ENCODE data around the gene FAM8A1. TPM values are rescaled to one million over a fixed set of nuclear protein-coding genes. Genes with fewer than 3 reads are reported as not detected.

FAM8A1 gene
- total and polyA plus RNA-seq, 8 donors: 24.7 to 46.9 (median 41.0) TPM

- Histone ChIP-seq H3K36me3 (peaks cover 0 to 17% of the 10 kb centered on the region in 2 donors), H3K4me3 (peak overlapping the region; percentile 62 to 84), H3K27ac (peak overlapping the region; percentile 93 to 99), H3K27me3 (no peaks in the 10 kb centered on the region), H3K9me3 (no peaks in the 10 kb centered on the region), H3K4me1 (peaks cover 0 to 34% of the 10 kb centered on the region in 2 donors)
- ATAC-seq (peak; percentile 63), DNase-seq (peak; percentile 35 to 92 (median 54))
- TF ChIP-seq CTCF (IDR thresholded peaks at IDR 0.05): no peak
- intact Hi-C loops (cut with DNase I): no loop called here
Observed at GRCh38 chr6:17600527-17601385, 654 bp downstream of the FAM8A1 start.

- ATAC-seq (peak; percentile 1), DNase-seq (no peak)
- intact Hi-C loops (cut with DNase I): no loop called here
Observed at GRCh38 chr6:17601386-17601703, 1.2 kb downstream of the FAM8A1 start.

GRCh38 chr6:17602888-17603287 lies 2.8 kb downstream of the FAM8A1 start:
- H3K27ac ChIP-seq: no peak overlapping the region
- peak overlapping the region in 1 of 2 donors; percentile 84 for H3K4me3 ChIP-seq
- DNase-seq (no peak), ATAC-seq (no peak)
- intact Hi-C loops (cut with DNase I): no loop called here
- peaks cover 0 to 34% of the 10 kb centered on the region in 2 donors for H3K4me1 ChIP-seq
- H3K9me3 ChIP-seq: no peaks in the 10 kb centered on the region
- peaks cover 0 to 30% of the 10 kb centered on the region in 2 donors for H3K36me3 ChIP-seq
- TF ChIP-seq CTCF (IDR thresholded peaks at IDR 0.05): no peak
- no peaks in the 10 kb centered on the region for H3K27me3 ChIP-seq

More at GRCh38 chr6:17601386-17601703, 1.2 kb downstream of the FAM8A1 start:
- Histone ChIP-seq H3K36me3 (peaks cover 0 to 21% of the 10 kb centered on the region in 2 donors), H3K27ac (peak overlapping the region; percentile 93 to 99), H3K9me3 (no peaks in the 10 kb centered on the region), H3K27me3 (no peaks in the 10 kb centered on the region), H3K4me3 (peak overlapping the region; percentile 62 to 84), H3K4me1 (peaks cover 0 to 34% of the 10 kb centered on the region in 2 donors)
- TF ChIP-seq CTCF (IDR thresholded peaks at IDR 0.05): no peak

DNA sequence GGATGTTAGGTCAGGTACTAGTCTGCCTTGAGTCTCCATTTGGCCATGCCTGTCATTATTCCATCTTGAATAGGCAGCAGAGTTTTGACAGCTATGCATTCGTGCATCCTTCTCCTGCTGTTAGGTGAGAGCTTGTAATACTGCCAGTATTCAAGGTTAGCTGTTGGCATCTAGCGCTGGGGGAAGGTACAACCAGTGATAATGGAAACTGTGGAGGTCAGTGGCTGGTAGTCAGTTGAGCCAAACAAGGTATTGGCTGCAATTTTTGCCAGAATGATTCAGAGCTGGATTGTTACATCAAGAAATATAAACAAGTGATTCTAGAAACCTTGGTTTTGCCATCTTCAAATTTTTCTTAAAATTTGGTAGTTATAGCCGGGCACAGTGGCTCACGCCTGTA lies 6.5 kb downstream of the FAM8A1 start:
- Histone ChIP-seq H3K9me3 (no peaks in the 10 kb centered on the region), H3K27me3 (no peaks in the 10 kb centered on the region), H3K36me3 (peaks cover 0 to 44% of the 10 kb centered on the region in 2 donors), H3K4me3 (no peak overlapping the region), H3K27ac (no peak overlapping the region), H3K4me1 (peaks cover 0 to 20% of the 10 kb centered on the region in 2 donors)
- intact Hi-C loops (cut with DNase I): no loop called here
- no peak for DNase-seq
- TF ChIP-seq CTCF (IDR thresholded peaks at IDR 0.05): no peak
- ATAC-seq: no peak

DNA sequence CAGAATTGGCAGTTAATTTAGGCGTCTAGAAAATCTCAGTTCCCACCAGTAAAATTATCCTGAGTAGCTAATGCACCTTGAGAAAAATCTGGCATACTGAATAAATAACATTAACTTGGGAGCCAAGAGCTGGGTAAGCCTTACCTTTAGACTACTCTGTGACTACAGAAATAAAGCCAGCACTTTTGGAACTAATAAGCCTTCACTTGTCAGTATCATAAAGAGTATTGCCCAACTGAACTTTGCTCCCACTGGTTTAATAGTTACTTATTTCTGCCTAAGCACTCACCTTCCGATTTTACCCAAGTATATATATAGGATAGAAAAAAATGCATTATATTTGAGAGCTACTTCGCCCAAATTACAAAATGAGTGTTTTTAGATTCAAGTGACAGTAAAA lies 10.7 kb downstream of the FAM8A1 start:
- no peak for ATAC-seq
- intact Hi-C loops (cut with DNase I): no loop called here
- Histone ChIP-seq H3K4me1 (no peaks in the 10 kb centered on the region), H3K27me3 (no peaks in the 10 kb centered on the region), H3K36me3 (peaks cover 0 to 49% of the 10 kb centered on the region in 2 donors), H3K4me3 (no peak overlapping the region), H3K27ac (no peak overlapping the region), H3K9me3 (no peaks in the 10 kb centered on the region)
- TF ChIP-seq CTCF (IDR thresholded peaks at IDR 0.05): no peak
- no peak for DNase-seq
